Hepatic stellate cell (primary cell): Measurements from ENCODE around the gene SHE.
"Not testable (repeated sequence)": the region's sequence is repeated elsewhere in the genome, so short reads cannot be mapped to it uniquely, and the experiment has no call there.

ENCODE experiments used
- DNase-seq: peaks from one replicate; pipeline ENCODE4 v3.0.0; 2011; ENCODE audit warnings: low spot score

Gene SHE

DNA sequence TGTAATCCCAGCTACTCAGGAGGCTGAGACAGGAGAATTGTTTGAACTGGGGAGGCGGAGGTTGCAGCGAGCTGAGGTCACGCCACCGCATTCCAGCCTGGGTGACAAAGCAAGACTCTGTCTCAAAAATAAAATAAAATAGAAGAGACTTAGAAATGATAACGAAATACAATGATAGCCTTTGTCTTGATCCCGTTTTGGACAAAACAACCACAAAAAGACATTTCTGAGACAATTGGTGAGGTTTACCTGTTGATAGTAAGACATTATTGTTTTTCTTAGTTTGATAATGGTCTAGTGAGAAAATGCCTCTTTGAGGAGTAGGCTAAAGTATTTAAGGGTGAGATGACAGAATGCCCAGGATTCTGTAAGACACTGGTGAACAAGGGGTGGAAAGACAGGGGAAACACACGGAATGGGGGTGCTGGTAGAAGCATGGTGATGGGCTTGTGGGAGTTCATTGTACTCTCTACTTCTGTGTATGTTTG is 11.9 kb upstream of the SHE start:
- no peak for DNase-seq

- DNase-seq, result no peak
Measured at GRCh38 chr1:154512760-154513159, 10.5 kb upstream of the SHE start.

DNA sequence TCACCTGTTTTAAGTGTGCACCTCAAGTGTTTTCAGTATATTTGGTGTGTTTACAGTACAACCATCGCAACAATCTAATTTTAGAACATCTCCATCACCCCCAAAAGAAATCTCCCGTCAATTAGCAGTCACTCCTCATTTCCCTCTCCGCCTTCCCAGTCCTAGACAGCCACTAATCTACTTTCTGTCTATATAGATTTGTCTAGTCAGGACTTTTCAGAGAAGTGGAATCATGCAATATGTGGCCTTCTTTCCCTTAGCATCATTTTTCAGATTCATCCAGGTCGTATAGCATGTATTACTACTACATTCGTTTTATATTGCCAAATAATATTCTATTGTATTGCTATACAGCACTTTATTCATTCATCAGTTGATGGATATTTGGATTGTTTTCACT is 1.7 kb upstream of the SHE start:
- DNase-seq, result no peak

DNA sequence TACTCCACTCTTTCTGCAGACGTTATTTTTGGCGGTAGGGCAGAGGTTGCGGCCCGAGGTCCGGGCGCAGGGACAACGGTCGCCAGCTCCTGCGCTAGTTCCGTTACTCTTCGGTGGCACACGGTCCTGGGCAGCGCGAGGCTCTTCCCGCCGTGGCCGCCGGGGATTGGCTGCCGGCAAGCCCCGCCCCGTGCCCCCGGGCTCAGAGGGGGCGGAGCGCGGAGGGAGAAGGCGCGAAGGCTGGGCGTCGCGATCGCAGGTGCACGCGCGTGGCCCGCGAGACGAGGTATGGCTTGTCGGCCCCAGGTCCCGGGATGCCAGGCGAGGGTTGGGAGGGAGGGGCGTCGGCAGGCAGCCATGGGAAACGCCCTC is 518 bp upstream of the SHE start:
- DNase-seq, result no peak

DNA sequence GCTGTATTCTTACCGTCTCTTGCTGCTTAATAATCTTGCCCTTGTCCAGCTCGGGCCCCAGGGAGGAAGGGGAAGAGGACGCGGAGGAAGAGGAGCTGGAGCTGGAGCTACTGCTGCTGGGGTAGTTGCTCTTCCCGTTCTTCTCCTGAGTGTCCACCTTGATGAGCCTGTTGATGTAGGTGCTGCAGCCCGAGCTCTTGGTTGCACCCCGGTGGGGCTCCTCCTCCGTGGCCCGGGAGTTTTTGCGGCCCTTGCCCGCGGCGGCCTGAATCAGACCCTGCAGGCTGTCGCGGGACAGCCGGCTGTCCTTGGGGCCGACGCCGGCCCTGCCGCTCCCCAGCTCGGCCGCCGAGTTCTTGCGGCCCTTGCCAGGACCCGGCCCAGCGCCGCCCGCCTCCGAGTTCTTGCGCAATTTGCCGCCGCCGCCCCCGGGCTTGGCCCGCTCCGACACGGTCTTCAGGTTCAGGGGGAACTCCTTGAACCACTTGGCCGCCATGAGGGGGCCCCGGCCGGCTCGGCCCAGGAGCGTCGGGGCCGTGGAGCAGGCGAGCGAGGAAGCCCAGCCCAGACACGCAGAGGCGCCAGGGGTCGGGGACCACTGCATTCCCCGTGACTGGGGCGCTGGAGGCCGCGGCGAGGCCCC is 668 bp downstream of the SHE start:
- no peak for DNase-seq

- DNase-seq, result no peak
Measured at GRCh38 chr1:154500533-154500932, 1.7 kb downstream of the SHE start.

DNA sequence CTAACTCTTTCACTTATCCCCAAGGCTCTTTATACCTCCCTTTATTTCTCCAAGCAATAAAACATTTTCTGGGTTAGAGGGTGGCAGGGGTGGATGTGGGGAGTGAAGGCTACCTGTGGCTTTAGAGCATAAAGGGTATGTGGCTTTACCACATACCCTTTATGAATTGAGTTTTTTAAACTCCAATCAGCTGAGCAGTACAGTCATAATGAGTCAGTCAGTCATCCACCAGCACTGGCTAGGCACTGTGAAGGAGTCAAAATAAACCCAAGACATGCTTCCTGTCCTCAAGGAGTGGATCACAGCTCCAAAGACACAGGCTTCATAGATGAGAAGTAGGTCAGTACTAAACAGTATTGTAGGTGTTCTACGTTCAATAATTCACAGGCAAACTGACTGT is 2.8 kb downstream of the SHE start:
- no peak for DNase-seq

DNA sequence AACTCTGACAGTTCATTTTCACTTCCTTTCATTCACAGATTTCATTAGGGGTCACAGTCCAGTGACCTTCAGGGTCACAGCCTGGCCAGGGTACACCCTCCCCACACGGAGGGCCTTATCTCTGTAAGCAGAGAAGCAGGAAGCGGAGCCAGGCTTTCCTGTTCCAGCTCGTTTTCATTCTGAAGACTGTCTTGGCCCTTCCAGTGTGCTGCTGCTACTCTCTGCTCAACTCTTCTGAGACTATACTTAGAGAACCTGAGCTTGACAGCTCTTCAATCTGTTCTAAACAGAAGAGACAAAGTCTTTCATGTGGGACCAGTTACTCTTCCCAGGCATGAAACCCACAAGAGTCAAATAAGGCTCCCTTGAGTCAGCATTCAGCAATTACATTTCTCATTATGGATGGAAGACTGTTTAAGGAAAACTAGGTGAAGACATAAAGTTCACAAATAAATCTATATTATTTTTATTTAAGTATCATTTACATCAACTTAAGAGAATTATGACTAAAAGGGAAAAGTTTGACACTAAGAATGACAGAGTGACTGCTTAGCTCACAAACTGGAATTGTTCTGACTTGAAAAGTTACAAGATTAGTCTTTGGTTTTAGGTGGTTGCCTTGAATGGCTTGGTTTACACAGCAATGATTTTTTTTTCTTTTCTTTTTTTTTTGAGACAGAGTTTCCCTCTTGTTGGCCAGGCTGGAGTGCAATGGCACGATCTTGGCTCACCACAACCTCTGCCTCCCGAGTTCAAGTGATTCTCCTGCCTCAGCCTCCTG is 5.0 kb downstream of the SHE start:
- no peak for DNase-seq

- DNase-seq, result no peak
Measured at GRCh38 chr1:154496383-154496782, 5.8 kb downstream of the SHE start.

GRCh38 chr1:154495496-154496273 is 6.5 kb downstream of the SHE start:
- DNase-seq, result no peak

DNA sequence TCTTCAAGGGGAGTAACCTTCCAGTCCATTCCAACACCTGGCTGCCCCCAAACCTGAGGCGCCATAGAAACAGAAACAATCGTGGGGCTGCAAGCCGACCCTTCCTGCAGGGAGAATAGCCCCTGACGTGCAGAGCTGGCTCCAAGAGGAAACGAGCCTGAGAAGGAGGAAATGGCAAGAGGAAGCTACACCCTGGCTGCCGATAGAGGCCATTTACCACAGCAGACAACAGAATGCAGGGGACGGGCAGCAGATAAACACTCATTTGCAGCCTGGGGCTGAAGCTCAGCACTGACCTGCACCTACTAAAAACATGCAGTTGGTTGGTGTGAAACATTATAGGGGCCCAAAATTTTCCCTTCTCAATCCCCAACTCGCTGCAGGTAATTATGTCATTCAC is 8.9 kb downstream of the SHE start:
- DNase-seq, result no peak

- no peak for DNase-seq
Measured at GRCh38 chr1:154492115-154492514, 10.1 kb downstream of the SHE start.

DNA sequence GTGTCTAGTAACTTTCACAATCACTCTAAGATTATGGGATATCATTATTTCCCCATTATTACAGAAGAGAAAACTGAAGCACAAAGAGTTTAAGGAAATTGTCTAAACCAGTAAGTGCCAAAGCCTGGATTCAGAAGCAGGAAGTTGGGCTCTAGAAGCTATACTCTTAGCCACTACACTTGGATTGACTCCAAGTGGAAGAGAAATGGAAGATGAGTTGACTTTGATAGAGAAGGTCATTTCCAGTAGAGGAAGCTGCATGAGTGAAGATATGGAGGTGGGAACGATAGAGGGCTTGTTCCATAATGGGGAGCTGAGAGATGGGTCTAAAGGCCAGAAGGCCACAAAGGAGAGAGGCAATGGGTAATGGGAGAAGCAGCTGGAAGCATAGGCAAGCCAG is 11.9 kb downstream of the SHE start:
- DNase-seq, result no peak

GRCh38 chr1:154489695-154490274 is 12.4 kb downstream of the SHE start:
- no peak for DNase-seq

GRCh38 chr1:154488922-154489321 is 13.3 kb downstream of the SHE start:
- DNase-seq, result no peak

- not testable (repeated sequence) for DNase-seq
Measured at GRCh38 chr1:154486756-154487155, 15.5 kb downstream of the SHE start.

- no peak for DNase-seq
Measured at GRCh38 chr1:154485910-154486496, 16.2 kb downstream of the SHE start.

DNA sequence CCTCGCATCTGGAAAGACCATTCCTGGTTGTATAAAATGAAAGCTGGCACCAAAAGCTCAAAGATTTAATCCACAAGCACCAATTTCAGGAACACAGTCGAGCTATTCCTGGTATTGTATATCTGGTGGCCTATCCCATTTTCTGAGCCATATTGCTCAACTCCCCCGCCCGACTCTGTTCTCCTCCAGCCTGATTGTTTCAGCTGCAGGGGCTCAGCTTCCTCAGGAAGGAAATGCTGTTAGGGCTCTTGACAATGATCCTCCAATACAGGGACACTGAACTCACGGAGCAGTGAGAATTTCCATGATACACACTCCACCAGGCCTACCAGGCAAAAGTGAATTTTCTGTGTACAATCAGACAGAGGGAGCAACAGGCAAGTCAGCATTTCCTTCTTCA is 17.1 kb downstream of the SHE start:
- no peak for DNase-seq

DNA sequence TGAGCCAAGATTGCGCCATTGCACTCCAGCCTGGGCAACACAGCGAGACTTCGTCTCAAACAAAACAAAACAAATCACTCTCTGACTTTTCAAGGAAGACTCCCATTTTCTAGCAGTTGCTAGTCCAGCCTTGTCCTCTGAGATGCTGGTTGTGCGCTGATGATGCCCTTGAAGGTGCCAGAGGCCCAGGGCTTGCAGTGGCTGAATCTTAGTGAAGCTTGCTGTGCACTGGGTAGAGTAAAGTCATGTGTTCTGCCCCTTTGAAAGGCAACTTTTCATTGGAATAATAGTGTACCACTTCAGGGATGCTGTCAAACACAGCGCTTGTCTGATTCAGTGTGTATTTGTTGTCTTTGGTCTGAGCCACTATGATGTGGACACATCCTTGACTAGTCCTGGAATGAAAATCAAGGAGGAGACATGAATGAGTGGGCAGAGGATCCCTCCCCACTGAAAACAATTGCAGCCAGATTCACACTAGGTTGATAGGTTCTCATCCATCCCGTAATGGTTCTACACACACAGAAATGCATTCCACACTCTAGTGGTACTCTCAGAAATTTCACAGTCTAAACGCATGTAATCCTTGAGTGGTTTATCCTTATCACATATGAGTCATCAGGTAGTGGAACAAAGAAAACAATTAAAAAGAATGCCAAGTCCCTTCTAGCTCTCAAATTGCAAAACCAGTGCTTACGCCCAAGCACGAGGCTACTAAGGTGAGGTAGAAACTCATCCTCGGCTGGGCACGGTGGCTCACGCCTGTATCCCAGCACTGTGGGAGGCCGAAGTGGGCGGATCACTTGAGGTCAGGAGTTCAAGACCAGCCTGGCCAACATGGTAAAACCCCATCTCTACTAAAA is 18.0 kb downstream of the SHE start:
- peak; percentile 18 for DNase-seq

DNA sequence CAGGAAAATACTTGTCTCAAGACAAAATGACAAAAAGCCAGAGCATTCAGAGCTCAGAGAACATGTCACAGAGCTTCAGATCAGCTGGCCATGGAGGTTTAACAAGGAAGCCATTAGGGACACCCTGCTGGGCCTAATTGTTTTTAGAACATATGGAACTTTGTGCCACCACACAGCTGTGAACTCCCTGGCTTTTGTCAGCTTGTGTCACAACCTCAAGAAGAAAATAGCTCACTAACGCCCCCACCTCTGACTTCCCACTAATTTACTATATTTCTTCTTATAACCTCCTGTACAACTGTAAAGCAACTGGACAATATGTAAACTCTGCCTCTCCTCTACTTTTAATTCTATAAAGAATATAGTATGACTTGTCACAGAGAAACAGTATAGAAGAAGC is 21.2 kb downstream of the SHE start:
- DNase-seq, result no peak

- peak; percentile 83 for DNase-seq
Measured at GRCh38 chr1:154479764-154480421, 22.3 kb downstream of the SHE start.
